K562 (cell line): ENCODE measurements around the gene PSEN1. TPM values are rescaled to one million over a fixed set of nuclear protein-coding genes. Genes with fewer than 3 reads are reported as not detected.
A peak's percentile ranks its signal among the peaks of the same experiment; 100 is the strongest.

Experiments
- ARID1B ChIP-seq: fragments of 450-650 bp; IDR thresholded peaks from 2 replicates; pipeline ENCODE4 v1.6.1; 2016; ENCODE audit warnings: antibody characterized with exemption, mild to moderate bottlenecking, inconsistent platforms
- CEBPZ ChIP-seq: fragments of 150-350 bp; IDR thresholded peaks from 2 replicates; pipeline ENCODE4 v1.6.1; 2014; ENCODE audit warnings: low read depth, mild to moderate bottlenecking, low read length, borderline replicate concordance
- DDX20 ChIP-seq: fragments of 450-650 bp; IDR thresholded peaks from 2 replicates; pipeline ENCODE4 v1.6.1; 2016; ENCODE audit warnings: missing genetic modification characterization, low read depth, mild to moderate bottlenecking, missing compliant biosample characterization, moderate library complexity
- ETS2 ChIP-seq: IDR thresholded peaks from 2 replicates; pipeline ENCODE4 v1.6.1; 2016; ENCODE audit warnings: borderline replicate concordance, missing genetic modification characterization, mild to moderate bottlenecking, moderate library complexity, missing compliant biosample characterization; ENCODE audit not compliant: poor library complexity, severe bottlenecking
- FOXK2 ChIP-seq, 2 experiments: fragments of 450-650 bp; IDR thresholded peaks in 1 of 2; conservative IDR thresholded peaks in 1 of 2; 2 replicates each; pipeline ENCODE4 v1.6.1; 2016; ENCODE audit warnings: low read depth in 2 of 2, mild to moderate bottlenecking in 1 of 2
- FUS ChIP-seq: fragments of 200-400 bp; formaldehyde crosslinking; optimal IDR thresholded peaks from 2 replicates; pipeline ENCODE3; 2017; ENCODE audit warnings: low read depth, low read length
- GMEB1 ChIP-seq: fragments of 250-450 bp; sonication (Bioruptor Pico); IDR thresholded peaks from 2 replicates; pipeline ENCODE4 v1.4.0; 2020; ENCODE audit warnings: mild to moderate bottlenecking
- HOXB6 ChIP-seq: fragments of 250-450 bp; sonication (Bioruptor Pico); IDR thresholded peaks from 2 replicates; pipeline ENCODE4 v1.5.1; 2022; ENCODE audit warnings: mild to moderate bottlenecking, borderline replicate concordance
- MTA2 ChIP-seq: fragments of 450-650 bp; IDR thresholded peaks from 2 replicates; pipeline ENCODE4 v1.6.1; 2016; ENCODE audit warnings: low read depth
- NEUROD1 ChIP-seq: fragments of 150-350 bp; IDR thresholded peaks from 2 replicates; pipeline ENCODE4 v1.6.1; 2014; ENCODE audit warnings: borderline replicate concordance, low read length, low read depth; ENCODE audit not compliant: partially characterized antibody
- SIN3B ChIP-seq: fragments of 450-650 bp; IDR thresholded peaks from 2 replicates; pipeline ENCODE4 v1.6.1; 2017; ENCODE audit warnings: low read depth, mild to moderate bottlenecking, moderate library complexity
- SMAD3 ChIP-seq: fragments of 450-650 bp; formaldehyde crosslinking; conservative IDR thresholded peaks from 2 replicates; pipeline ENCODE4 v1.4.0; 2020; ENCODE audit warnings: mild to moderate bottlenecking
- TOE1 ChIP-seq, 2 experiments: fragments of 450-650 bp in 1 of 2; sonication (generic) in 1 of 2; formaldehyde crosslinking in 1 of 2; IDR thresholded peaks; 2 replicates each; pipeline versions ENCODE4 v1.7.1 to v1.8.0; 2016 to 2022; ENCODE audit warnings: borderline replicate concordance in 2 of 2, mild to moderate bottlenecking in 2 of 2, antibody characterized with exemption in 1 of 2, inconsistent platforms in 1 of 2, low read depth in 1 of 2, missing genetic modification reagents in 1 of 2, moderate library complexity in 1 of 2
- XRCC3 ChIP-seq: fragments of 450-650 bp; IDR thresholded peaks from 2 replicates; pipeline ENCODE4 v1.6.1; 2017; ENCODE audit warnings: mild to moderate bottlenecking, moderate library complexity
- ZBTB12 ChIP-seq: fragments of 250-450 bp; sonication (Bioruptor Pico); IDR thresholded peaks from 2 replicates; pipeline ENCODE4 v1.4.0; 2020
- ZNF263 ChIP-seq: sonication (generic); formaldehyde crosslinking; IDR thresholded peaks from 2 replicates; pipeline ENCODE4 v1.8.0; 2022; ENCODE audit warnings: mild to moderate bottlenecking, missing genetic modification reagents, borderline replicate concordance
- ZNF639 ChIP-seq, 2 experiments: fragments of 200-800 bp in 1 of 2; sonication (Bioruptor generic) in 1 of 2; sonication (generic) in 1 of 2; formaldehyde crosslinking in 1 of 2; IDR thresholded peaks in 1 of 2; conservative IDR thresholded peaks in 1 of 2; 2 replicates each; pipeline versions ENCODE4 v1.5.0 to v1.6.1; 2016 to 2020; ENCODE audit warnings: missing compliant biosample characterization in 1 of 2, missing genetic modification characterization in 1 of 2, missing genetic modification reagents in 1 of 2
- ZNF699 ChIP-seq: fragments of 250-450 bp; sonication (Bioruptor Pico); IDR thresholded peaks from 2 replicates; pipeline ENCODE4 v1.8.0; 2021; ENCODE audit warnings: mild to moderate bottlenecking, moderate library complexity; ENCODE audit not compliant: insufficient replicate concordance
- polyA plus RNA-seq, 8 experiments: library from polyadenylated mRNA; depleted of rRNA in 4 of 8; stranded (reverse) in 5 of 8; unstranded in 3 of 8; fragments of >200 nt; fragmentation: Nextera tagmentation in 2 of 8; fragmentation: Illumina TruSeq in 1 of 8; extraction: Ambion mirVana in 2 of 8; extraction: Trizol in 1 of 8; gene quantifications; 2 replicates each; pipeline versions ENCODE4 v1.2.1 to v1.2.3, GENCODE V29; 2011 to 2014; ENCODE audit warnings: inconsistent platforms in 1 of 8, missing spikeins in 1 of 8
- total RNA-seq, 7 experiments: library from RNA; depleted of rRNA in 6 of 7; stranded (reverse); fragments of >200 nt in 6 of 7; fragmentation: Illumina TruSeq in 2 of 7; extraction: Trizol in 2 of 7; gene quantifications; 2 replicates each; pipeline versions ENCODE4 v1.2.1 to v1.2.3, GENCODE V29; 2011 to 2021; ENCODE audit warnings: low replicate concordance in 1 of 7

The PSEN1 gene
- total and polyA plus RNA-seq, 9 of the 15 experiments (the other 6 are each of a cell fraction or from before 2014, with no cell fraction given) = 6.5 to 25.2 (median 14.3) TPM

GRCh38 chr14:73245480-73246325 lies 109.4 kb downstream of the PSEN1 start (continued):
- TF ChIP-seq CEBPZ (no peak), NEUROD1 (no peak), FOXK2 (conservative IDR thresholded peaks at IDR 0.05 in 1 of 2, IDR thresholded peaks at IDR 0.05 in 1 of 2; ENCODE audit: low read depth in 2 of 2) (no peak), GMEB1 (CRISPR knock-in tag) (no peak), ZBTB12 (CRISPR knock-in tag) (no peak), MTA2 (no peak), HOXB6 (CRISPR knock-in tag) (no peak), DDX20 (tag) (no peak), ZNF699 (CRISPR knock-in tag) (no peak), ETS2 (tag) (no peak), ARID1B (no peak), ZNF263 (CRISPR knock-in tag) (no peak), ZNF639 (CRISPR knock-in tag; conservative IDR thresholded peaks at IDR 0.05 in 1 of 2, IDR thresholded peaks at IDR 0.05 in 1 of 2) (0 out of 4 replicates have a peak, but pooled peaks of 1 of the 2 experiments have one; percentile 53), SIN3B (no peak), FUS (no peak), SMAD3 (CRISPR knock-in tag) (no peak), XRCC3 (no peak), TOE1 (IDR thresholded peaks at IDR 0.05; ENCODE audit: borderline replicate concordance) (peak; percentile 32; the same call in 1 of the 2 replicates), TOE1 (CRISPR knock-in tag; IDR thresholded peaks at IDR 0.05; ENCODE audit: borderline replicate concordance, low read depth) (no peak)
